ENCODE data around the gene NOC3L.

The NOC3L gene

DNA sequence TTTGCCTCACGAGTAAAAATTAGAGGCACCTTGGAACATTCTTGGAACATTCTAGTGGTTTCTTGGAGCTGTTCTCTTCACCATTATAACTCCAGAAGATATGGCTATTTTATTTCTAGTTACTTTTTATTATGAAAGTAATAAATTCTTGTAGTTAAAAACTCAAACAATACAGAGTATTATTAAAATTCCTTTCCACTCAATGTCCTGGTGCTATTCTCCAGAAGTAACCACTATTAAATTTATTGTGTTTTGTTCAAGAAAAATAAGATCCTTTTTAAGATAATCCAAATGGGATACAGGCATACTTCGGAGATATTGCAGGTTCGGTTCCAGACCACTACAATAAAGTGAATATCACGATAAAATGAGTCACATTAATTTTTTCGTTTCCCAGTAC lies 68.6 kb downstream of the NOC3L start:
- no peak for DNase-seq

DNA sequence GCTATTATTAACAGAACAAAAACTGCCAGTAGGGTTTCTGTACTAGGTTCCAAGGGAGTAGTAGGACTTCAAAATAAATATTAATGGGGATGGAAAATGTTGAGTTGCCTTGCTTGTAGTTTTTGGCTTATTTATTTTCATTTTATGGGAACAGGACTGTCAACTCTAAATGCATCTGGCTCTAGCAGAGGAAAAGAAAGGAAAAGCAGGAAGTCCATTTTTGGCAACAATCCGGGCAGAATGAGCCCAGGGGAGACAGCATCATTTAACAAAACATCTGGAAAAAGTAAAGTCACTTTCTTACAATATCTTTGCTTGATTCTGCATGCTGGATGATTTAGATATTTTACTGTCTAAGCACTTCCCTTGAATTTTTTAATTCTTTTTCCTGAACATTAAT lies 69.4 kb downstream of the NOC3L start:
- no peak for DNase-seq

DNA sequence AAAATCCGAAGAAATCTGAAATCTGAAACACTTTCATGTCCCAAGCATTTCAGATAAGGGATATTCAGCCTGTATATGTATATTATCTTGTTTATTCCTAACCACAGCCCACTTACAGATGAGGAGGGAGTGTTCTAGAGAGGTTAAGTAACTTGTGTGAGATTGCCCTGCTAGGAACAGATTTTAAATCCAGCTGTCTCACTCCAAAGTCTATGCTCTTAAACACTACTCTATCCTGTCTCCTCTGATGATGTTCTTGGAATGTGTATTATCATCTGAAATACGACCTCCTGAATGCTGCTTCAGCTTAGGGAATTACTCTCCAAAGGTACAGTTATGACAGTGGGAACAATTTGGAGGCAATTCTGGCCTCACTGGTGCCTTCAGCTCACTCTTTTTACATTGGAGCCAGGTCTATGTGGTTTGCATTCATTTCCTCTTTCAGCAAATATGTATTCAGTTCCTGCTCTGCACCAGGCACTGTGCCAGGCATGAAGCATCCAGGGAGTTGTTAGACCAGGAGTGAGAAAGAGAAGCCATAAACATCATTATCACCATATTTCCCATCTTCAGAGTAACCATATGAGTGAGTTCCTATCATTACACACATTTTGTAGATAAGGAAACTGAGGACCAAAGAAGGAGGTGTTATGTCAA lies 70.2 kb downstream of the NOC3L start:
- DNase-seq: no peak

- no peak for DNase-seq
Measured at GRCh38 chr10:94288361-94289101, 74.2 kb downstream of the NOC3L start.

GRCh38 chr10:94287336-94287735 lies 75.4 kb downstream of the NOC3L start:
- no peak for DNase-seq

GRCh38 chr10:94286901-94287300 lies 75.8 kb downstream of the NOC3L start:
- DNase-seq: no peak

GRCh38 chr10:94285271-94285670 lies 77.5 kb downstream of the NOC3L start:
- DNase-seq: no peak

All from activated CD8-positive, alpha-beta memory T cell treated with anti-CD3 and anti-CD28 coated beads, Interleukin-2, amount 50 U/mL, for 48 hours (primary cell).